Body of pancreas (tissue), 4 donors: ENCODE data around the gene NCOA1. TPM values are rescaled to one million over a fixed set of nuclear protein-coding genes. Genes with fewer than 3 reads are reported as not detected.

Source experiments
- ATAC-seq: fragments of 150-250 bp; one replicate; pipeline ENCODE4 v1.9.1; 2016
- DNase-seq, 4 donors: peaks; one replicate each; pipeline ENCODE4 v3.0.0-alpha.2; 2019
- H3K27ac ChIP-seq, 4 donors: fragments of 200-600 bp; sonication (generic); 1 replicate in 3 of 4; 2 replicates in 1 of 4; pipeline versions ENCODE4 v1.5.1 to v1.6.1; 2016 to 2019; ENCODE audit warnings: mild to moderate bottlenecking in 1 of 4, mixed read lengths in 1 of 4, moderate library complexity in 1 of 4
- H3K27me3 ChIP-seq, 2 donors: fragments of 200-600 bp; sonication (generic); one replicate each; pipeline ENCODE4 v1.6.0; 2016; ENCODE audit warnings: mild to moderate bottlenecking in 1 of 2
- H3K36me3 ChIP-seq, 2 donors: fragments of 200-600 bp; sonication (generic); replicated peaks in 1 of 2; 2 replicates each; pipeline ENCODE4 v1.5.1; 2016; ENCODE audit warnings: low read depth in 2 of 2; ENCODE audit not compliant: insufficient read depth in 1 of 2
- H3K4me1 ChIP-seq: fragments of 200-600 bp; sonication (generic); one replicate; pipeline ENCODE4 v1.6.0; 2016
- H3K4me3 ChIP-seq, 2 donors: fragments of 200-600 bp; sonication (generic); 1 replicate in 1 of 2; 2 replicates in 1 of 2; pipeline ENCODE4 v1.5.1; 2016 to 2019
- H3K9me3 ChIP-seq, 3 donors: fragments of 200-600 bp; sonication (generic); 1 replicate in 2 of 3; 2 replicates in 1 of 3; pipeline ENCODE4 v1.5.1; 2016
- POLR2A ChIP-seq, 3 donors: fragments of 450-650 bp; IDR thresholded peaks; one replicate each; pipeline ENCODE4 v1.6.1; 2016; ENCODE audit warnings: antibody characterized with exemption in 3 of 3, mild to moderate bottlenecking in 2 of 3
- WGBS, 2 donors: methylation state at CpG; one replicate each; pipeline ENCODE4 v1.1.5; 2017; 5-methylcytosine and 5-hydroxymethylcytosine counted together
- intact Hi-C: fragments of 100-400 bp; cut with DNase I; formaldehyde crosslinking; loops from one replicate; pipeline ENCODE4 v1.15.1; 2023
- total RNA-seq, 2 donors: library from RNA; depleted of rRNA; stranded (reverse); fragments of >200 nt; gene quantifications; one replicate each; pipeline ENCODE4 v1.1.0, GENCODE V29; 2016
- TF ChIP-seq, protein P1 (sequence below), 7 experiments: fragments of 450-650 bp in 4 of 7; fragments of 200-600 bp in 3 of 7; sonication (generic) in 3 of 7; IDR thresholded peaks; one replicate each; pipeline ENCODE4 v1.5.1; 2016 to 2019; ENCODE audit warnings: antibody characterized with exemption in 7 of 7

The NCOA1 gene
- total RNA-seq, 2 donors from 2014 or later, result 22.1 to 38.7 TPM

DNA sequence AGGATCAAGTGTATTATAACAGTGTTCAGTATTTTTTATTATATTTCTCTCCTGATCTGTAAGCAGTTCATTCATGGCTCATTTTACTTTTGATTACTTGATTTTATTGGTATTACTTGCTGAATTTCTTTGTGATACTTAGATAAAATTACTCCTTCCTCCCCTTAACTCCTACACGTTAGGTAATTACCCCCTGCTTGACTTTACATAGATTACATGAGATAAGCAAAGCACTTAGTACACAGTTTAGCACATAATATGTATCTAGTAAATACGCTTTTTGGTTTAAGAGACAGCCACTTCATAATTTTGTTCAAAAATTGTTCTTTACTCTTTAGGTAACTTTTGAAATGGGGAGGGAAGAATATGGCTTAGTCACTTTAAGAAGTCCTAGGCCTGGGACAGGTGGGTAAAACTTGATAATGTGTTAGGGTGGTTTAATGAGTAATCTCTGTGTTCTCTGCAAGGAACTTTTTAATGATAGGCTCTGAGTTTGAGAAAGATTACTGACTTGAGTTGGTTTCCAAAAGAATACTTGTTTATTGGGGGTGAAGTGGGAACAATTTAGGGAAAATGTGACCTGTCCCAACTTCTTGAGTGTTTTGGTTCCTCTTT, 80.9 kb downstream of the NCOA1 start:
- intact Hi-C loops, result no loop called here
- peak; percentile 56 for ATAC-seq

DNA sequence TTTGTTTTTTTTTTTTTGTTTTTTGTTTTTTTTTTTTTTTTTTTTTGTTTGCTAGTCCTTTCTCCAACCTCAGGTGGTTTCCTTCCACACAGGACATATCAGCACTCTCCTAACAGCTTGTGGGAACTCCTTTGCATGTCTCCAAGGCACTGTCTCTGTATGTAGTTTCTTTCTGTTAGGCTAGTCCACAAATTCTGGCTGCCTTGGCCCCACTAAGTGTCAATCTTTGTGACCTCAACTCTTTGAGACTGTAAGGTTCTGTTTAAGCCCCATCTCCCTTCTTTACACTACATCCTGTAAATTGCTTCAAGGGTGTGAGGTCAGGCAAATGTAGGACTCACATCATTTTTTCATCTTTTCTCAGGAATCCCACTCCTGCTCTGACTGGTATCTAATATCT, 85.1 kb downstream of the NCOA1 start:
- intact Hi-C loops, result no loop called here
- no peak for DNase-seq

More for the DNA sequence above, 80.9 kb downstream of the NCOA1 start:
- WGBS, 2 donors, result 36 to 49% methylated on average over 2 of the region's 2 CpGs
- TF ChIP-seq, protein P1, sequence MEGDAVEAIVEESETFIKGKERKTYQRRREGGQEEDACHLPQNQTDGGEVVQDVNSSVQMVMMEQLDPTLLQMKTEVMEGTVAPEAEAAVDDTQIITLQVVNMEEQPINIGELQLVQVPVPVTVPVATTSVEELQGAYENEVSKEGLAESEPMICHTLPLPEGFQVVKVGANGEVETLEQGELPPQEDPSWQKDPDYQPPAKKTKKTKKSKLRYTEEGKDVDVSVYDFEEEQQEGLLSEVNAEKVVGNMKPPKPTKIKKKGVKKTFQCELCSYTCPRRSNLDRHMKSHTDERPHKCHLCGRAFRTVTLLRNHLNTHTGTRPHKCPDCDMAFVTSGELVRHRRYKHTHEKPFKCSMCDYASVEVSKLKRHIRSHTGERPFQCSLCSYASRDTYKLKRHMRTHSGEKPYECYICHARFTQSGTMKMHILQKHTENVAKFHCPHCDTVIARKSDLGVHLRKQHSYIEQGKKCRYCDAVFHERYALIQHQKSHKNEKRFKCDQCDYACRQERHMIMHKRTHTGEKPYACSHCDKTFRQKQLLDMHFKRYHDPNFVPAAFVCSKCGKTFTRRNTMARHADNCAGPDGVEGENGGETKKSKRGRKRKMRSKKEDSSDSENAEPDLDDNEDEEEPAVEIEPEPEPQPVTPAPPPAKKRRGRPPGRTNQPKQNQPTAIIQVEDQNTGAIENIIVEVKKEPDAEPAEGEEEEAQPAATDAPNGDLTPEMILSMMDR (IDR thresholded peaks at IDR 0.05), result no peak
- no peak for TF ChIP-seq POLR2A (IDR thresholded peaks at IDR 0.05)
- peaks cover 52% of the 10 kb centered on the region for H3K4me1 ChIP-seq
- no peak for DNase-seq
- H3K4me3 ChIP-seq, result no peak overlapping the region
- no peaks in the 10 kb centered on the region for H3K9me3 ChIP-seq
- no peaks in the 10 kb centered on the region for H3K27me3 ChIP-seq
- H3K36me3 ChIP-seq, result no peaks in the 10 kb centered on the region
- peak overlapping the region in 1 of 4 donors; percentile 2 for H3K27ac ChIP-seq

DNA sequence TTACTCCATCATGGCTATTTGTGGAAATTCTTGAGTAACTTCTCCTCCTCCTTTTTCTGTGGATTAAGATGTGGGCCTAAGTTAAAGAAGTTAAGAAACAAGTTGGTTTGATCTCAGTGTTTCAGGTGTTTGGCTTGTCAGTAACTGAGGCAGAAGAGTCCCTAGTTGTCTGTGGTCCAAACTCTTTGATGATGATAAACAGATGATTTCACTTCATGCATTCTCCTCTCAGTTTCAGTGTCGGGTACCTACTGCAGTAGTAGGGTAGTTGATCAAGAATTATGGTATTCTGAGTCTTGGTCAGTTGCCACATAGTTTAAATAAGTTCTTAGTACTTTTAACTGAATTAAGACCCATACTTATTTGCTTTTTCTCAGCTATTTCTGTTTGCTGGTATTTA, 85.6 kb downstream of the NCOA1 start:
- intact Hi-C loops, result no loop called here
- ATAC-seq, result no peak
- TF ChIP-seq, protein P1 (IDR thresholded peaks at IDR 0.05), result no peak
- no peak for TF ChIP-seq POLR2A (IDR thresholded peaks at IDR 0.05)
- H3K9me3 ChIP-seq, result no peaks in the 10 kb centered on the region
- peaks cover 48% of the 10 kb centered on the region for H3K4me1 ChIP-seq
- no peak for DNase-seq
- no peak overlapping the region for H3K4me3 ChIP-seq
- 88 to 95% methylated on average over 1 of the region's 1 CpG for WGBS, 2 donors
- no peaks in the 10 kb centered on the region for H3K27me3 ChIP-seq
- no peak overlapping the region for H3K27ac ChIP-seq
- H3K36me3 ChIP-seq, result no peaks in the 10 kb centered on the region

More for the DNA sequence above, 85.1 kb downstream of the NCOA1 start:
- H3K9me3 ChIP-seq, result no peaks in the 10 kb centered on the region
- ATAC-seq, result no peak
- H3K4me1 ChIP-seq, result peaks cover 52% of the 10 kb centered on the region
- no peaks in the 10 kb centered on the region for H3K27me3 ChIP-seq
- H3K4me3 ChIP-seq, result no peak overlapping the region
- H3K27ac ChIP-seq, result no peak overlapping the region
- H3K36me3 ChIP-seq, result no peaks in the 10 kb centered on the region
- TF ChIP-seq, protein P1 (IDR thresholded peaks at IDR 0.05), result no peak
- TF ChIP-seq POLR2A (IDR thresholded peaks at IDR 0.05), result no peak

DNA sequence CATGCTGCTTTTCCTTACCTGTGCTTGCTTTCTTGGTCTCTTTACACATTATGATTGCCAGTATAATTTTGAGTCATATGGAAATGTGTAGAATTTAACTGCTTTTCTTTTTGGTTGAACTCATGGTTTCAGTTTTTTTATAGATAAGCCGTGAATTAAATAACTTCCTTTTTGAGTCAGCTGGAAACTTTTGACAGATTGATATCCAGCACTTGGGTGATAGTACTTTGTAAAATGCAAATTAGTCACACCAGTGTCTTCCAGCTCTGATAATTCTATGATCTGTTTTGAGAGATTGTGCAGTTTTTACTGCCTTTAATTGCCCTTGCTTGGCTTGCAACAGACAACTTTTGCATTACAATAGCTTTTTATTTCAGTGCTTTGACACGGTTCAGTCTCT, 86.4 kb downstream of the NCOA1 start:
- no peak for ATAC-seq
- Histone ChIP-seq H3K9me3 (no peaks in the 10 kb centered on the region), H3K36me3 (no peaks in the 10 kb centered on the region), H3K4me3 (no peak overlapping the region), H3K27me3 (no peaks in the 10 kb centered on the region), H3K27ac (no peak overlapping the region), H3K4me1 (peaks cover 39% of the 10 kb centered on the region)
- intact Hi-C loops, result no loop called here
- no peak for DNase-seq
- TF ChIP-seq, protein P1 (IDR thresholded peaks at IDR 0.05), result no peak
- no peak for TF ChIP-seq POLR2A (IDR thresholded peaks at IDR 0.05)
- WGBS, 2 donors, result 13 to 14% methylated on average over 2 of the region's 2 CpGs
